PFSK-1 (cell line): Measurements from ENCODE around the gene PATE2. TPM values are rescaled to one million over a fixed set of nuclear protein-coding genes. Genes with fewer than 3 reads are reported as not detected.

ENCODE experiments used
- FOXP2 ChIP-seq: optimal IDR thresholded peaks from 2 replicates; pipeline ENCODE3; 2011; ENCODE audit warnings: borderline replicate concordance, control low read depth, inconsistent platforms; ENCODE audit not compliant: insufficient read depth; ENCODE audit errors: extremely low read length, extremely low read depth
- POLR2AphosphoS5 ChIP-seq: IDR thresholded peaks from 2 replicates; pipeline ENCODE4 v1.6.1; 2012; ENCODE audit warnings: low read depth, mild to moderate bottlenecking, control low read depth, low read length, moderate library complexity
- REST ChIP-seq, 2 experiments: IDR thresholded peaks; 2 replicates each; pipeline versions ENCODE4 v1.6.1 to v1.8.0; 2011 to 2012; ENCODE audit warnings: low read depth in 2 of 2, low read length in 2 of 2, control low read depth in 1 of 2, inconsistent platforms in 1 of 2, mild to moderate bottlenecking in 1 of 2, moderate library complexity in 1 of 2; ENCODE audit not compliant: insufficient read depth in 1 of 2
- SIN3A ChIP-seq: IDR thresholded peaks from 2 replicates; pipeline ENCODE4 v1.6.1; 2012; ENCODE audit warnings: mild to moderate bottlenecking, low read length, moderate library complexity, borderline replicate concordance; ENCODE audit not compliant: insufficient read depth
- TAF1 ChIP-seq: IDR thresholded peaks from 2 replicates; pipeline ENCODE4 v1.6.1; 2012; ENCODE audit warnings: low read length, control low read depth, borderline replicate concordance; ENCODE audit not compliant: insufficient read depth
- polyA plus RNA-seq: library from polyadenylated mRNA; unstranded; fragments of >200 nt; gene quantifications from one replicate; pipeline ENCODE4 v1.2.1, GENCODE V29; 2012; ENCODE audit warnings: low read depth, missing spikeins; ENCODE audit not compliant: insufficient read length

The PATE2 gene
- not detected for polyA plus RNA-seq

GRCh38 chr11:125778728-125779127, at the start of gene PATE2:
Gene PATE2 (minus strand): TSS chr11:125778828. CDS start chr11:125778773, 55 bp downstream.
- TF ChIP-seq REST (IDR thresholded peaks at IDR 0.05; ENCODE audit: insufficient read depth in 1 of 2, low read depth in 2 of 2, low read length in 2 of 2) (no peak), FOXP2 (no peak)

DNA sequence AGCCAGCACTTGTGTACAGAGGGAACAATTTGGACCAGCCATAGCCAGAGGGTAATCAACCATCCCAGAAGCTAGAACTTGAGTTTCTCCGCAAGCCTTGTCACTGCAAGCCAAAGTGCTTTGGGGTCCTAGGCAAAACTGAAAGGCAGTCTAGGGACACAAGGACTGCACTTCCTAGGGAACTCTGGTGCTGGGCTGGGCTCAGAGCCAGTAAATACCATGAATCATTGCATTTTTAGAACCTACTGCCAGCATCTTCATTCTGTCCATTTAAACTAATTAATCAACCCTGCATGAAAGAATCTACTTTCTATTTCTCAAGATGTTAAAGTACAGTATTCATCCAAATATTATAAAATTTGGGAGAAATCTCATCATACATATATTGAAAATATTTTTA, 29.3 kb upstream of the PATE2 start:
- TF ChIP-seq POLR2AphosphoS5: no peak
- TF ChIP-seq REST (IDR thresholded peaks at IDR 0.05; ENCODE audit: insufficient read depth in 1 of 2, low read depth in 2 of 2, low read length in 2 of 2): no peak
- TF ChIP-seq FOXP2: no peak
- TF ChIP-seq TAF1: no peak
- TF ChIP-seq SIN3A: no peak

DNA sequence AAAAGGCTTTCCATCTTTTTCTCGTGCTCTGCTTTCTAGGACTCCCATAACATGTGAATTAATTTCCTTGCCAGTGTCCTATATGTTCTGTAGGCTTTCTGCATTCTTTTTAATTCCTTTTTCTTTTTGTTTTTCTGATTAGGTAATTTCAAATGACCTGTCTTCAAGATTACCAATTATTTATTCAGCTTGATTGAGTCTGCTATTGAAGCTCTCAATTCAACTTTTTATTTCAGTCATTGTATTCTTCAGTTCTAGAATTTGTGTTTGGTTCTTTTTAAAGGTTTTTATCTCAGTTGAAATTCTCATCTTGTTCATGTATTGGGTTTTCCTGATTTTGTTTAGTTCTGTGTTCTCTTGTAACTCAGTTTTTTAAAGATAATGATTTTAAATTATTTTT, 23.8 kb upstream of the PATE2 start:
- TF ChIP-seq FOXP2: no peak
- no peak for TF ChIP-seq SIN3A
- TF ChIP-seq REST (IDR thresholded peaks at IDR 0.05; ENCODE audit: insufficient read depth in 1 of 2, low read depth in 2 of 2, low read length in 2 of 2): no peak
- no peak for TF ChIP-seq TAF1
- TF ChIP-seq POLR2AphosphoS5: no peak

DNA sequence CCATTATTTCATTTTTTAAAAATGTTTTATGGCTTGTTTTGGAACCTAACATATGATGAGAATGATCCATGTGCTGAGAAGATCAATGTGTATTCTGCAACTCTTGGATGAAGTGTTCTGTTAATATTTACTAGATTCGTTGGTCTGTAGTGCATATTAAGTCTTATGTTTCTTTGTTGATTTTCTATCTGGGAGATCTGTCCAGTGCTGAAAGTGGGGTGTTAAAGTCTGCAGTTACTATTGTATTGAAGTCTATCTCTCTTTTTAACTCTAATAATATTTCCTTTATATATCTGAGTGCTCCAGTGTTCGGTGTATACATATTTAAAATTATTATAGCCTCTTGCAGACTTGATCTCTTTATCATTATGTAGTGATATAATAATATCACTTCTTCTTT, 21.2 kb upstream of the PATE2 start:
- TF ChIP-seq SIN3A: no peak
- TF ChIP-seq REST (IDR thresholded peaks at IDR 0.05; ENCODE audit: insufficient read depth in 1 of 2, low read depth in 2 of 2, low read length in 2 of 2): no peak
- no peak for TF ChIP-seq TAF1
- TF ChIP-seq POLR2AphosphoS5: no peak
- TF ChIP-seq FOXP2: no peak

DNA sequence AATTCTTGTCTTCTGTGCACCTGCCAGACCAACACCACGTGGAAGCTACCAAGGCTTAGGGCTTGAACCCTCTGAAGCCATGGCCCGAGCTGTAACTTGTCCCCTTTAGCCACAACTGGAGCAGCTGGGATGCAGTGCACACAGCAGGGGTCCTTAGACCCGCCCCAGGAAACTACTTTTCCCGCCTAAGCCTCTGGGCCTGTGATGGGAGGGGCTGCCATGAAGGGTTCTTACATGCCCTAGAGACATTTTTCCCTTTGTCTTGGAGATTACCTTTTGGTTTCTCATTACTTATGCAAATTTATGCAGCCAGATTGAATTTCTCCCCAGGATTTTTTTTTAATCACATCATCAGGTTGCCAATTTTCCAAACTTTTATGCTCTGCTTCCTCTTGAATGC, 19.0 kb upstream of the PATE2 start:
- TF ChIP-seq REST (IDR thresholded peaks at IDR 0.05; ENCODE audit: insufficient read depth in 1 of 2, low read depth in 2 of 2, low read length in 2 of 2): no peak
- TF ChIP-seq TAF1: no peak
- no peak for TF ChIP-seq SIN3A
- TF ChIP-seq FOXP2: no peak
- no peak for TF ChIP-seq POLR2AphosphoS5
